PC-9 (cell line): ENCODE results near the gene ADAP1. TPM values are rescaled to one million over a fixed set of nuclear protein-coding genes. Genes with fewer than 3 reads are reported as not detected.

Source experiments
- BruUV-seq: library from RNA; stranded (reverse); fragments of 400-500 nt; replicated peaks from 2 replicates; lab custom pipeline; 2021; lab: Mats Ljungman, UMichigan
- CTCF ChIA-PET: fragments of 300-600 bp; sonication (Branson Sonifier 250); formaldehyde crosslinking; loops from one replicate; lab custom pipeline; 2022; ENCODE audit warnings: antibody characterized with exemption; lab: Charles Lee
- POLR2A ChIA-PET: fragments of 300-600 bp; sonication (Branson Sonifier 250); formaldehyde crosslinking; loops from one replicate; lab custom pipeline; 2022; ENCODE audit warnings: antibody characterized with exemption; ENCODE audit not compliant: unreplicated experiment; lab: Charles Lee
- DNase-seq, 2 experiments: peaks; one replicate each; pipeline versions ENCODE4 v3.0.0 to v3.0.0-alpha.2; 2015 to 2022; ENCODE audit warnings: mixed read lengths in 1 of 2
- H2AFZ ChIP-seq: fragments of 200-600 bp; sonication (generic); 2 replicates; pipeline ENCODE4 v1.8.1; 2017; ENCODE audit warnings: antibody characterized with exemption
- H3F3A ChIP-seq: fragments of 200-600 bp; sonication (generic); 2 replicates; pipeline ENCODE4 v1.8.1; 2017; ENCODE audit warnings: antibody characterized with exemption, mild to moderate bottlenecking, low read depth; ENCODE audit not compliant: insufficient read depth
- H3K27ac ChIP-seq: fragments of 200-600 bp; sonication (generic); 2 replicates; pipeline ENCODE4 v1.6.1; 2016; ENCODE audit warnings: mixed run types
- H3K27me3 ChIP-seq: fragments of 200-600 bp; sonication (generic); 2 replicates; pipeline ENCODE4 v1.6.1; 2016; ENCODE audit warnings: low read depth, mixed run types; ENCODE audit not compliant: insufficient read depth
- H3K36me3 ChIP-seq: fragments of 200-600 bp; sonication (generic); 2 replicates; pipeline ENCODE4 v1.6.1; 2016; ENCODE audit warnings: low read depth, mixed run types
- H3K4me1 ChIP-seq: fragments of 200-600 bp; sonication (generic); replicated peaks from 2 replicates; pipeline ENCODE4 v1.6.1; 2016; ENCODE audit warnings: mixed run types; ENCODE audit not compliant: insufficient read depth
- H3K4me2 ChIP-seq: fragments of 200-600 bp; sonication (generic); 2 replicates; pipeline ENCODE4 v1.6.1; 2017; ENCODE audit warnings: mixed run types
- H3K4me3 ChIP-seq: fragments of 200-600 bp; sonication (generic); 2 replicates; pipeline ENCODE4 v1.6.1; 2016; ENCODE audit warnings: mixed run types
- H3K79me2 ChIP-seq: fragments of 200-600 bp; sonication (generic); 2 replicates; pipeline ENCODE4 v1.6.1; 2017; ENCODE audit warnings: low read depth, mixed run types
- H3K9me2 ChIP-seq: fragments of 200-600 bp; sonication (generic); 2 replicates; pipeline ENCODE4 v1.8.1; 2017; ENCODE audit warnings: mild to moderate bottlenecking; ENCODE audit not compliant: insufficient read depth
- H3K9me3 ChIP-seq: fragments of 200-600 bp; sonication (generic); 2 replicates; pipeline ENCODE4 v1.8.1; 2016; ENCODE audit warnings: low read depth; ENCODE audit not compliant: insufficient read depth
- H4K20me1 ChIP-seq: fragments of 200-600 bp; sonication (generic); 2 replicates; pipeline ENCODE4 v1.8.1; 2017; ENCODE audit not compliant: insufficient read depth
- CTCF ChIP-seq: fragments of 200-600 bp; sonication (generic); conservative IDR thresholded peaks from 2 replicates; pipeline ENCODE4 v1.6.1; 2017; ENCODE audit warnings: mixed run types, antibody characterized with exemption, mild to moderate bottlenecking, moderate library complexity
- EZH2 ChIP-seq: fragments of 200-600 bp; sonication (generic); IDR thresholded peaks from 2 replicates; pipeline ENCODE4 v1.8.0; 2017; ENCODE audit warnings: antibody characterized with exemption, low read depth
- intact Hi-C: fragments of 100-400 bp; cut with micrococcal nuclease; formaldehyde crosslinking; loops from one replicate; pipeline ENCODE4 v1.10.0; 2022; ENCODE audit not compliant: unreplicated experiment
- total RNA-seq: library from RNA; stranded (reverse); gene quantifications from 2 replicates; pipeline ENCODE4 v1.2.3, GENCODE V29; 2021

ADAP1 gene
- total RNA-seq, 1 experiment from 2014 or later, result 73.9 TPM

DNA sequence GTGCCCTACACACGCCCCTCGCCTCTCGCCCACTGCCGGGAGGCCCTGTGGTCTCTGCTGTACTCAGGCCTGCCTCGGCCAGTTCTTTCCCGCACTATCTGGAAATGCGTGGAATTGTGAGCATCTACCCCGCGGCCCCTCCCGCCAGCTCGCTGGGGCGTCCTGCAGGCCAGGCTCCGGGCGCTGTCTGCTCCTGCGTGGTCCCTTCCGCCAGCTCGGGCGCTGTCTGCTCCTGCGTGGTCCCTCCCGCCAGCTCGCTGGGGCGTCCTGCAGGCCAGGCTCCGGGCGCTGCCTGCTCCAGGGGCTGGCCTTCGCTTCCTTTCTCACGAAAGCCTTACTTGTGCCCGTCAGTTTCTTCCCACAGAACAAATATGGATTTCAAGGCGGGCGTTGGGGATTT lies 63.2 kb downstream of the ADAP1 start:
- H3K9me3 ChIP-seq, result no peaks in the 10 kb centered on the region
- peaks cover 23% of the 10 kb centered on the region; the same call in 1 of the 2 replicates for H3F3A ChIP-seq
- peaks cover 31% of the 10 kb centered on the region for H3K79me2 ChIP-seq
- ChIA-PET POLR2A (no interaction called here), CTCF (no interaction called here)
- H3K27me3 ChIP-seq, result no peaks in the 10 kb centered on the region
- no peak overlapping the region for H3K27ac ChIP-seq
- H3K36me3 ChIP-seq, result peaks cover 33% of the 10 kb centered on the region
- no peak for DNase-seq
- no peaks in the 10 kb centered on the region for H3K9me2 ChIP-seq
- no TSS peak for BruUV-seq
- H4K20me1 ChIP-seq, result peaks cover 50% of the 10 kb centered on the region
- H3K4me1 ChIP-seq, result no peaks in the 10 kb centered on the region
- no peak for TF ChIP-seq EZH2
- TF ChIP-seq CTCF, result no peak
- no peak overlapping the region for H2AFZ ChIP-seq
- no peak overlapping the region for H3K4me3 ChIP-seq
- intact Hi-C loops, result no loop called here
- H3K4me2 ChIP-seq, result no peak overlapping the region

- no peaks in the 10 kb centered on the region for H3K9me2 ChIP-seq
- no peak overlapping the region for H2AFZ ChIP-seq
- no TSS peak for BruUV-seq
- H3K36me3 ChIP-seq, result peaks cover 33% of the 10 kb centered on the region
- H3K9me3 ChIP-seq, result no peaks in the 10 kb centered on the region
- H3K4me3 ChIP-seq, result no peak overlapping the region
- no peak overlapping the region for H3K27ac ChIP-seq
- H3F3A ChIP-seq, result peaks cover 21% of the 10 kb centered on the region; the same call in 1 of the 2 replicates
- intact Hi-C loops, result no loop called here
- ChIA-PET POLR2A (interaction anchor here (0.6 kb wide), 1 partner anchor 629 kb away, joined by 4 read pairs; no protein-coding TSS in a partner anchor), CTCF (no interaction called here)
- no peaks in the 10 kb centered on the region for H3K4me1 ChIP-seq
- H4K20me1 ChIP-seq, result peaks cover 50% of the 10 kb centered on the region
- no peak overlapping the region for H3K4me2 ChIP-seq
- DNase-seq, result no peak
- H3K27me3 ChIP-seq, result no peaks in the 10 kb centered on the region
- TF ChIP-seq CTCF (no peak), EZH2 (no peak)
- peaks cover 35% of the 10 kb centered on the region for H3K79me2 ChIP-seq
Observed at GRCh38 chr7:890868-891267, 63.6 kb downstream of the ADAP1 start.

DNA sequence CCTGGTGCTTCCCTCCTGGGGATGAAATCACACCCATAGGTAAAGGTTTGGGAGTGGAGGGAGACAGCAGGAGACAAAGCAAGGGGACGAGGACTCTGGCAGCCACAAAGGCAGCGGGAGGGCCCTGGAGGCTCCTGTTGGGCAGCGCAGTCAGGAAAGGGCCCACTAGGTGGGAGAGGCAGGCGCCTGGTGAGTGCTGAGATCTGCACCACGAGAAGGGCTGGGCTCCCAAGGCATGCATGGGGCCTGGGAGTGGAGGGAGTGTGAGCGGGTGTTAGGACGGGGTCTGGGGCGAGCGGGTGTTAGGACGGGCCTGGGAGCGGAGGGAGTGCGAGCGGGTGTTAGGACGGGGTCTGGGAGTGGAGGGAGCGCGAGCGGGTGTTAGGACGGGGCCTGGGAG lies 65.1 kb downstream of the ADAP1 start:
- Histone ChIP-seq H3K4me1 (no peaks in the 10 kb centered on the region), H3F3A (peaks cover 21% of the 10 kb centered on the region; the same call in 1 of the 2 replicates), H3K27ac (no peak overlapping the region), H3K4me3 (no peak overlapping the region), H3K36me3 (peaks cover 33% of the 10 kb centered on the region), H3K9me3 (no peaks in the 10 kb centered on the region), H3K4me2 (no peak overlapping the region), H3K27me3 (no peaks in the 10 kb centered on the region), H4K20me1 (peaks cover 63% of the 10 kb centered on the region), H3K79me2 (peaks cover 50% of the 10 kb centered on the region), H2AFZ (no peak overlapping the region), H3K9me2 (no peaks in the 10 kb centered on the region)
- POLR2A ChIA-PET, result no interaction called here
- BruUV-seq, result no TSS peak
- DNase-seq, result no peak
- TF ChIP-seq EZH2 (no peak), CTCF (no peak)
- CTCF ChIA-PET, result no interaction called here
- intact Hi-C loops, result no loop called here
